HG02970 (cell line): Measurements from ENCODE around the gene HOXB5.

Source experiments
- ATAC-seq: cut with Tn5 transposase; IDR thresholded peaks from one replicate; pipeline ENCODE4 v1.9.1; 2021; ENCODE audit warnings: mild to moderate bottlenecking, moderate library complexity, moderate number of reproducible peaks; ENCODE audit not compliant: unreplicated experiment, low FRiP score

Gene HOXB5

DNA sequence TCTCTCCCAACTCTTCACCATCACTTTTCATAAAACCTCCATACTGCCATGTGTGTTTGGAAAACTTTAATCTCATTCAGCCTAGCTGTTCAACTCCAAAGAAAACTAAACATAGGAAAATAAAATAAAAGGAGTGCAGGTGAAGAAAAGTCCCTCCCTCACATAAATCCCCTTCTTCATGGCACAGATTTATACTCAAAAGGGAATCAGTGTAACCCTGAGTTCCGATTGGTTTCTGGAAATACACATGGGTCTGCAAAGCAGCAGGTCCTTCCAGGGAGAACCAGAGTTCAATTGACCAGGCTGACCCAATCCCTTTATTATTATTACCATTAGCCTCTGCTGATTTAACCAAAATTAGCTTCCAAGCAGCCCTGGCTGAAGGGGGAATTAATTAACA, 39.8 kb downstream of the HOXB5 start:
- no peak for ATAC-seq

- ATAC-seq: no peak
Measured at GRCh38 chr17:48553190-48553547, 40.4 kb downstream of the HOXB5 start.

DNA sequence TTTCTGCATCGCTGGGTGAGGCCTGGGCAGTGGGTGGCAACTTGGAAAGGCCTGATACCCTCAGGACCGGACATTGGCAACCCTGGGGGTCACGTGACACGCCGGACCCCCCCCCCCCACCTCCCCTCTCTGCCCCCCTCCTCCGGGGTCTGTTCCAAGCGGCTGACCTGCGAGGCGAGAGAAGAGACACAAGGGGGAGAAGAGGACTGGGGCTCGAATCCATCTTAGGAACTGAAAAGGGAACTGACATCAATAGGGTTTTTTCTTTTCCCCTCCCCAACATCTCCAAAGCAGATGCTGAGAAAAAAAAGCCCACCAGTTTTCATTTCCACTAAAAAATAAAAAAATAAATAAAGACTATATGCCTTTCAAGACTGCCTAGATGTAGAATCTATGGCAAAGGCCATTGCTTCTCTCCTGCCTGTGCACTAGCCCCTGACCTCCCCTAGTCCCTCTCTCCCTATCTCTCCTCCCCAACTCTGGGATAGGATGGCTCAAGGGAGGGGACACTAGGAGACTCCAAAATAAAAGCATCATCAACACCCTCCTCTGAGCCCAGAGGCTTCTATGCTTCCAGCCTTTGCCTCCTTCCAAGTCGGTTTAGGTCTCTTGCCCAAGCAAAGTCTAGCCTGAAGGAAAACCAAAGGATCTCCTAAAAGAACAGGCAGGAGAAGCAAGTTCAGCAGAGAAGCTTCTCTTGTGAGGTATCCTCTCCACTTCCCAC, 41.0 kb downstream of the HOXB5 start:
- ATAC-seq: no peak

GRCh38 chr17:48551596-48552465, 41.7 kb downstream of the HOXB5 start:
- ATAC-seq: no peak

DNA sequence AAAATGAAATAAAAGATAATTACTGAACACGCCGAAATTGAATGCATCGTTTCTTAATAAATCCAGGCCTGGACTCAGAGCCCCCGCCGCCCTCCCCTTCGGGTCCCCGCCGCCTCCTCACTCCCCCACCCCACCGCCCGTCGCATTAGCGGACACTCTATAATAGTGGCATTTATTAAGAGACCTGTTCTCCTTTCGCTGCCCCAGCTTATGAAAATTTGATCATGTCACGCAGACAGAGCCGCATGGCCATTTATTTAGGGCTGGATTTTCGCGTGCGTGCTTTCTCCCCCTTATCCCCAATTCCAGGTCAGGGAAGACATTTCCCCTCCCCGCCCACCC, 42.4 kb downstream of the HOXB5 start:
- no peak for ATAC-seq

GRCh38 chr17:48550502-48551213, 42.9 kb downstream of the HOXB5 start:
- ATAC-seq: no peak

DNA sequence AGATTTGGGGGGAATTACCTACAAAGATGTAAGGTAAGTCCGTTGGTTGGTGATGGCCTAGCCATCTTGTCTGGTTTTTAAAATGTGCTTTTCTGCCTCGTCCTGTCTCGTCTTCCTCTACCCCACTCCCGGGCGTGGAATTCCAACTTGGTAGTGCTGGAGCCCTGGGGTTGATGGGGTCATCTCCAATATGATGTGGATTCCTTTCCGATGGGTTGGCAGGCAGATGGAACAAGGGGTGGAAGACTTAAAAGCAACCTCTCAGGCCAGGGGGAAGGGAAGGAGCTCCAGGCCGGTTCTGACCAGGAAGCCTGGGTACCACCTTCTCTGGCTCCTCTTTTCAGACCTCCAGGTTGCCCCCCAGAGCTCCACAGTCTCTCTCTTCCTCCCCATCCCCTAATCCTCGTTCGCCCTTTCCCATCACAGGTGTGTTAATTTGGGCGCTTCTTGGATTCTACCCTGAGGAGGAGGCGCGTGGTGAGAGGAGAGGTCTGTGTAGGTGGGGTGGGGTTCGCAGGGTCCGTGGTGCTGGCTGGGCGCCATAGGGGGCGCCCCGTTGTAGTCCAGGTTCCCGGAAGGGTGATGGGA, 43.6 kb downstream of the HOXB5 start:
- no peak for ATAC-seq

- ATAC-seq: no peak
Measured at GRCh38 chr17:48549281-48549630, 44.3 kb downstream of the HOXB5 start.

DNA sequence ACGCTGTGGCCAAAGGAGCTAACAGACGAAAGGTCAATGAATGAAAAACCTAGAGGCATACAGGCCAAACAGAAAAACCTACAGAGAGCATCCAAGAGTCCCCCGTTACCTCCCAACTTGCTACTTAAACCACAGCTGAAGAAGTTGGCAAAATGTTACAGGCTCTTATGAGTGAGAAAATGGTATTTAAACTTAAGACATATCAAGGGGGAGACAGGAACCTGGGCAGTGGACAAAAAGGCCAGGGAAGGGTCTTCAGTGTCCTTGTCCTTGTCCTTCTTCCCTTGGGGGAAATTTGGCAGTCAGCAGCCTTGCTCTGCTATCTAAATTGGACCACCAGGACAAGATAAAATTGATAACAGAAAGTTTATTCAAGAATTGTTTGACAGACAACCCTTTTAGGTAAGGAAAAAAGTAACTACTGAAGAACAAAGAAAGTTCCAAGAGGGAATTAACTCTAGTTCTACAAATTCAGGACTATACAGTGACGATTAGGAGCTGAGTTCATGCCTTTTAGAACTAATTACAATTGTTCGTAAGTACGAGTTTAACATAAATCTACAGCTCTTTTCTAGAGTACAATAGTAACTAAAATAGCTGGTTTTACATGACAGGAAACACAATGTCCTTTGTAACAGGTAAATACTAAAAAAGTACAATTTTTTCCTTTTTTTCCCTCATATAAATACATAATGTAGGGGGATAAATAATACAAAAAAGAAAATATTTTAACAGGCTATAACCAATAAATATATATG, 44.9 kb downstream of the HOXB5 start:
- no peak for ATAC-seq

DNA sequence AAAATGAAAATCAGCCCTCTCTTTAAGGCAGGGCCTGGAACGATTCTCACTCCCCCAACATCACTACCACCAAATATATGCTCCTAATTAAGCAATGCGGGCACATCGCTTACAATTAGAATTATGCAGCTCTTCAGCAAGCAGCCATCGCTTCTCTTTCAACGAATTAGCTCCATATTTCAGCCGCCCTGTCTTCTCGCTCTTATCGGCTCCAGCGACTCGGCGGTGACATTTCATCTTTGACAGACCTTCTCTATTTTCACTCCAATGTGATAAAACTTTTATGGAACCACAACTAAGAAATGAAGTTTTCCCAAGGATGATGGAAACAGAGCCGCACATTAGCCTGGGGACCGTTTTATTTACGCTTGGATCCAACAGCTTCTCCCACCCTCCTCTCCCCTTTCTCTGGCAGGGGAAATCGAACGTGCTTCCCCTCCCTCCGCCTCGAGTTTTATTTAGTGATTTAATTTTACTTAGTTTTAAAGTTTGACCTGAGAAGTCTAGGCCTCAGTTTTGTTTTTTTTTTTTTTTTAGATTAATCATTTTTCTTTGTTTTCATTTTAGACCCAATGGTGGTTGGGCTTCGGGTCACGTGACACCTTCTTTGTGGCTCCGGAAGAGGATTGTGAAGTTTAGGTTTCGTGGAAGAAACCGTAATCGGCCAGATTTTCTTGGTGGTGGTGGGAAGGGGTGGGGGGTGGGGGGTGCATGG, 45.6 kb downstream of the HOXB5 start:
- ATAC-seq: no peak

GRCh38 chr17:48546924-48547807, 46.4 kb downstream of the HOXB5 start:
- no peak for ATAC-seq

- no peak for ATAC-seq
Measured at GRCh38 chr17:48546137-48546923, 47.2 kb downstream of the HOXB5 start.

- no peak for ATAC-seq
Measured at GRCh38 chr17:48545539-48545938, 48.0 kb downstream of the HOXB5 start.

GRCh38 chr17:48545022-48545375, 48.6 kb downstream of the HOXB5 start, which contains the start of gene HOXB2:
TSS of gene HOXB2 (minus strand) at chr17:48545109. CDS start at chr17:48544911, 198 bp downstream.
- ATAC-seq: no peak

- ATAC-seq: no peak
Measured at GRCh38 chr17:48544349-48545021, 49.1 kb downstream of the HOXB5 start.

GRCh38 chr17:48543854-48544348, 49.7 kb downstream of the HOXB5 start:
- no peak for ATAC-seq

GRCh38 chr17:48543107-48543853, 50.3 kb downstream of the HOXB5 start:
- no peak for ATAC-seq
